Measurements from ENCODE around the gene RBMS3.
"Not testable (repeated sequence)": the region's sequence is repeated elsewhere in the genome, so short reads cannot be mapped to it uniquely, and the experiment has no call there.

RBMS3 gene

DNA sequence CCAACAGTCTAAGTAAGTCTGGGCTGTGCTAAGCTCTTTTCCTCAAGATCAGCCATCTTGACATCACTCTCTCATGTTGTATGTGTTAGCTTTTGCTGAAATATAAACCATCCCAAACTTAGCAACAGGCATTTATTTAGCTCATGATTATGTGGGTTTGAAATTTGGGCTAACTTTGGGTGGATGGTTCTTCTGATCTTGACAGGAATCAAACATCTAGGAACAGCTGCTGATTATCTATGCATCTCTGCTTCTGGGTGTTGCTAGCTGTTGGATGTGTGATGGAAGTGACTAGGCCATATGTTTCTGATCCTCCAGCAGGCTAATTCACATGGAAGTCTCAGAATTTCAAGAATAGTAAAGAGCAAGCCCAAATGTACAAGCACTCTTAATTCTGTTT is 710.3 kb downstream of the RBMS3 start:
- DNase-seq = no peak

GRCh38 chr3:30002797-30003196 is 721.9 kb downstream of the RBMS3 start:
- no peak for DNase-seq

DNA sequence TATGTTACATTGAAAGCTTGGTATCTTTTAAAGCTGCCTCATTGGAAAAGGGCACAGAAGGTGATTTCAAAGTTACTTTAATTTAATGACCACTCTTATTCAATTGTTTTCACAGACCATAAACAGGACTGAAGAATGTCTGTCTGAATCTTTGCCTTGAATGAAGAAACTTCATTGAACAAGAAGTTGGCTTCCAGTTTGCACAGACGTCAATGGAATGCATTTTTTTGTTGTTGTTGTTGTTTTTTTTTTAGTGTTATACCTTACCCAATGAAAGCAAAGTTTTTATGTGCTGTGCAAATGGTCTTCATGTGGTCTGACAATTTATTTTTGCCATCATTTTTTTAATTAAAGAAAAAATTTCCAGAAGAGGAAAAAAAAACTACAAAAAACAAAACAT is 722.9 kb downstream of the RBMS3 start:
- no peak for DNase-seq

DNA sequence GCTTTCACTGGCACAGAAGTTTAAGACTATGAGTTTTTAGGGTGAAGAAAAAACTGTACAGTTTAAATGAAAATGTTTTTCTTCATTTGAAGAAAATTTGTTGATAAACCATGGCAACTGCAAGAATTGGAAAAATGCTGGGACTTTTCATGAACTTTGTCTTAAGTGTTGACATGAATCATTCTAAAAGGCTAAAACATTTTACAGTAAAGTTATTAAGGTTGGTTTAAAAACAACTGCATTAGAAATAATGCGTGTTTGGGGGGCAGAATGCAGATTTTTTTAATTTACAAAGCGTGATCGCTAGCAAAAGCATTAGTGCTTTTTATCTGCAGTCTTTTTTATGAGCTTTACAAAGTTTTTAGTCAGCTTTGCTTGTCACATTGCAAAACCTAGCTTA is 723.6 kb downstream of the RBMS3 start:
- DNase-seq = no peak

DNA sequence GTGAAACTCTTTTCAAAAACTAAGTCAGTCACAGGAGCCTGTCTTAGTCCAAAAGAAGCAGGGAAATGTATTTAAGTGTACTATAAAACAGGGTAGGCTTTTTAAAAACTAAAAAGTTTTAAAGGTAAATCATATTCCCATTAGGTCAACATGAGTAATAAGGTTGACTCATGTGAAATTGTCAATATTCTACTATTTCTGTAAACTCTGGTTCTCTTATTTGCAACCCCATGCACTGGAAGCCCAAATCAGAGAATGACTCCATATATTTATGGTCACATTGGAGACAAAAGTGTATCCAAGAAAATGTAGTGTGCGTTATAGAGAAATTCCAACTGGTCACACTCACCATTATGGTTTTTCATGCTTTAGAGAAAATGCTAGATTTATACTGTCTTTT is 725.2 kb downstream of the RBMS3 start:
- DNase-seq = no peak

GRCh38 chr3:30007668-30008067 is 726.8 kb downstream of the RBMS3 start:
- no peak for DNase-seq

DNA sequence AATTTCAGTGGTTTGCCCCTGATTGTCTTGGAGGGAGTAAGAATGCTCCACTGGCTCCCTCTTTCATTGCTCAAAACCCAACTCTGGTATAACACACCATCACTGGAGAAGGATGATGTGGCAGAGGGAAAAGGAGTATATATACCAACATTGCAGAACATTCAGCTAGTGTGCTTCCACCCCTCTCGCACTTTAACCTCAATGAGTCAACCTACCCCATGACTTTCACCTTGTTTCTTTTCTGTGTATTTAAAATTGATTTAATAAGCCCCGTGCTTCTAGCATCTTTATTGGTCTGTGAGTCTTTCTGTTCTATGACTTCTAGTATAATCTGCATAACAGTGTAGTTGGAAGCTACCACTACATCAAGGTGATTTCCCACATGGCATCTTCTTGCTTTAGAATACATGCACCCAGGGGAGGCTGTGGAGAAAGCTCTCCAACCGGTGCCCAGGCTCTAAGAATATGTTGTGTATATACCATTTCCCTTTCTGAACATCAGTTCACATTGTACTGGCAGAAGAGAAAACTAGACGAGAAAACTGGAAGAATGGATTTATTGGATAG is 730.4 kb downstream of the RBMS3 start:
- no peak for DNase-seq

DNA sequence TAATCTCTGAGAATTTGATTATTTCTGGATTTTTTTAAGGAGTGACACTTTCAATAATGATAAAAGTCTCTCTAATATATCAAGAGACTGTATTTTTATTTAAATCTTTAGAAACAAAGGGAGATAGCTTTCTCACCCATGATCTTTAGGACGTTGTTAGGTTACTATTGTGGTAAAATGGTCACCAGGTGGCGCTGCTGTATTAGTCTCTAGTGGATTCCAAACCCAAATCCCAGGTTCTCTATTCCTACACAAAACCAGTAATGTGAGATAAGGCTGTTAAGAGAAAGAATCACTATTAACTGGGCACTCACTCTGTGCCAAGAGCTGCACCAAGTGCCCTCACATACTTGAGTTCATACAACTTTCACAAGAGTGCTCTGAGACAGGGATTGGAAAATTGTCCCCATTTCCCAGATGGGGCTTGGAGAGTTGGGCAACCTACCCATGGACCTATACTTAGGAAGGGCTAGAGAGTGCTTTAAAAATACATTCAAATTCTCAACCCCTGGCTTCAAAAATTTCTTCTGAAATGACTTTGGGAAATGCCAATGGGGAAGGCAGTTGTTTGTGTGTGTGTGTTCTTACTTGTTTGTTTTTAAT is 732.2 kb downstream of the RBMS3 start:
- DNase-seq = no peak

DNA sequence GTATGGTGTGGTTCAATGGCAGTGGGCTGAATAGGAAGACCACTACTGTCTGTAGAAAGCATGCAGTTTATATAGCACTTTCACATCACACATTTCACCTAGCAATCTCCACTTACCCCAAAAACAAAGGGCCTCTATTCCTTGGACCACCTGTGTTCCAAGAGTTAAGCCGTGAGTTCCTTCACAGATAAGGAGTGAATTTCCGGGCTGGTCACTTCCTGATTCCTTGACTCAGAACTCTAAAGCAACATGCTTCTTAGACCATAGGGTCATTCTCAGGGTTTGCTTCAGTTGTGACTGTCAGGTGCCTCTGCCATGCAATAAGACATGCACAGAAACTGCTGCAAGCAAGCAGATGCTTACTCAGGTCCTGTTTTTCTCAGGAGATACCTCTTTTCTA is 737.0 kb downstream of the RBMS3 start:
- DNase-seq = no peak

- DNase-seq = no peak
These were observed 739.5 kb downstream of the RBMS3 start for GRCh38 chr3:30020380-30020779.

GRCh38 chr3:30024466-30024865 is 743.6 kb downstream of the RBMS3 start:
- DNase-seq = no peak

- DNase-seq = no peak
These were observed 746.0 kb downstream of the RBMS3 start for GRCh38 chr3:30026851-30027250.

DNA sequence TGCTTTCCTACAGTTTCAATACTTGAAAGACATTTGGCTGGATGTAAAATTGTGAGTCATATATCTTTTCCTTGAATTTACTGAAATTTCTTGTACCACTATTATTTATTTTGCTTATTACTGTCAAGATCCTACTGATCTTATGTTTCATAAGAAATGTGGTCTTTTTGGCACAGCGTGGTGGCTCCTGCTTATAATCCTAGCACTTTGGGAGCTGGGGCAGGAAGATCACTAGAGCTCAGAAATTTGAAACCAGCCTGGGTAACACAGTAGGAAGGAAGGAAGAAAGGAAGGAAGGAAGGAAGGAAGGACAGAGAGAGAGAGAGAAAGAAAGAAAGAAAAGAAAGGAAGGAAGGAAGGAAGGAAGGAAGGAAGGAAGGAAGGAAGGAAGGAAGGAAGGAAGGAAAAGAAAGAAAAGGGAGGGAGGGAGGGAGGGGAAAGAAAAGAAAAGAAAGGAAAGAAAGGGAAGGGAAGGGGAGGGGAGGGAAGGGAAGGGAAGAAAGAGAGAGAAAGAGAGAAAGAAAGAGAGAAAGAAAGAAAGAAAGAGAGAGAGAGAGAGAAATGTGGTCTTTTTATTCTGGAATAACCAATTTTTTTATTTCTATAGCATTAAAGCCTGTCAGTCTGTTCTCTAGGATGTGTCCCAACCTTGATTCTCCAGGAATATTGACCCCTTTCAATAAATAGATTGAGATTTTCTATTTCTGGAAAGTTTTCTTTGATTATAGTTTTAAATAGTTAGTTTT is 753.5 kb downstream of the RBMS3 start:
- DNase-seq = no peak

DNA sequence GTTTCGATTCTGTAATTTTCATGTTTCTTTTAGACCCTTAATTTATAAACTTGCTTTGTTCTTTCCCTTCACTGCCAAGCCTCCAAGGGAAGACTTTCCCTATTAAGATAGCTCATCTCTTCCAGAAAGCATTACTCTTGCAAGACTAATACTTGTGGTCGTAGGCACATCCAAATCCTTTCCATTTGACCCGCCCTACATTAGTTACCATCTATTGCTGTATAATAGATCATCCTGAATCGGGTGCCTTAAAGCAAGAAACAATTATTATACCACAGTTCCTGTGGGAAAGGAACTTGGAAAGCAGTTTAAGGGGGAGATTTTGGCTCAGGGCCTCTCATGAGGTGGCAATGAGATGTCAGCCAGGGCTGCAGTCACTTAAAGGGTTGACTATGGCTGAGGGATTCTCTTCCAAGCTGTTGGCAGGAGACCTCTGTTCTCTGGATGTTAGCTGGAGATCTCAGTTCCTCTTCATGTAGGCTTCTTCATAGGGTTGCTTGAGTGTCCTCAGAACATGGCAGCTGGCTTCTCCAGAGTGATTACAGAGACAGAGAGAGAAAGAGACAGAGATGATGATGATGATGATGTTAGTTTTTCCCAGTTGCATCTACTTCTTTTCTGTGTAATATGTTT is 755.2 kb downstream of the RBMS3 start:
- no peak for DNase-seq

- DNase-seq = no peak
These were observed 759.3 kb downstream of the RBMS3 start for GRCh38 chr3:30040126-30040525.

DNA sequence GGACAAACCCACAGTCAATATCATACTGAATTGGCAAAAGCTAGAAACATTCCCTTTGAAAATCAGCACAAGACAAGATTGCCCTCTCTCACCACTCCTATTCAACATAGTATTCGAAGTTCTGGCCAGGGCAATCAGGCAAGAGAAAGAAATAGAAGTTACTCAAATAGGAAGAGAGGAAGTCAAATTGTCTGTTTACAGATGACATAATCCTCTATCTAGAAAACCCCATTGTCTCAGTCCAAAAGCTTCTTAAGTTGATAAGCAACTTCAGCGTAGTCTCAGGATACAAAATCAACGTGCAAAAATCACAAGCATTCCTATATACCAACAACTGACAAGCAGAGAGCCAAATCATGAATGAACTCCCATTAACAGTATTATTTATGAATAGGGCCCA is 760.6 kb downstream of the RBMS3 start:
- not testable (repeated sequence) for DNase-seq

- no peak for DNase-seq
These were observed 761.5 kb downstream of the RBMS3 start for GRCh38 chr3:30042274-30042859.

DNA sequence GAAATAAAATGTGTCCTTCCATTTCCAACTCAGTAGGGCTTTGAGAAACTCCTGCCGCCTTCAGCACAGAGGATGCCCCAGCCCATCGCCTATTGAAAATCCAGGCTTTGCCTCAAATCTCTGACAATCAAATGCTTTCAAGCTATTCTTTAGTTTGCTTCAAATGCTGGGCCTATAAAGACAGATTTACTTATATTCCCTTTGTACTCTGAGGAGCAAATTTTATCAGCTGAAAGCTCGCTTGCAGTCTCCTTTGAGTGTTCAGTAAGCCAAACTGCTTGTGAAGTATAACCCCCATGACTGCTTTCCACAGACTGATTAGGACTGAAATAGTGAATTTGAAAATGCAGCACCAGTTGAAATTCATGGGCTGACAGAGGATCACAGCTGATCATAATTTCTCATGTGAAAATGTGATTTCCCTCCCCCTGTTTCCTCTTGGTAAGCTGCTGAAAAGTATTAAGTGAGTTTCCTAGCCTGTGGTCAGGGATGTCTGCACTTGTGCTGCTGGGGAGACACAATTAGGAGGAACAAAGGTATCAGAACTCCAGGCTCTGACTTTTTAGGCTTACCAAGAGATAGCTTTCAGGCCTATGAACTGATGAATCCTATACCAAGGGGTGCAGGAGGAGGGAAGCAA is 762.2 kb downstream of the RBMS3 start:
- DNase-seq = no peak

DNA sequence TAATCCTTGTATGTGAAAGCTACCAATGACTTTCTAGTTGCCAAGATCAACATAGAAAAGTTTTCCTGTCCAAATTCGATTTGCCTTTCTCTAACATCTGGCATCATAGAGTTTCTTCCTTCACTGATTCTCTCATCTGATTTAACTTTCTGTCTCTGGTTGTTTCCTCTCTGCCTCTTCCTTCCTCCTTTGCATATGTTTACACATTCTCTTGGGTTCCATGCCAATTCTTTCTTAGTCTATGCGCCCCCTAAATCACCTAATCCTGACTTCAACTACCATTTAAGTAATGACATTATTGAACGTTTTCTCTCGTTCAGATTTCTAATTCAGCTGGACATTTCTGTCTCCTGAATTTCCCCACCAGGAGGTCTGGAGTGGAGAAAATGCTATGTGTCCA is 763.6 kb downstream of the RBMS3 start:
- DNase-seq = no peak

GRCh38 chr3:30048431-30048830 is 767.6 kb downstream of the RBMS3 start:
- no peak for DNase-seq

GRCh38 chr3:30050116-30050515 is 769.2 kb downstream of the RBMS3 start:
- not testable (repeated sequence) for DNase-seq

DNA sequence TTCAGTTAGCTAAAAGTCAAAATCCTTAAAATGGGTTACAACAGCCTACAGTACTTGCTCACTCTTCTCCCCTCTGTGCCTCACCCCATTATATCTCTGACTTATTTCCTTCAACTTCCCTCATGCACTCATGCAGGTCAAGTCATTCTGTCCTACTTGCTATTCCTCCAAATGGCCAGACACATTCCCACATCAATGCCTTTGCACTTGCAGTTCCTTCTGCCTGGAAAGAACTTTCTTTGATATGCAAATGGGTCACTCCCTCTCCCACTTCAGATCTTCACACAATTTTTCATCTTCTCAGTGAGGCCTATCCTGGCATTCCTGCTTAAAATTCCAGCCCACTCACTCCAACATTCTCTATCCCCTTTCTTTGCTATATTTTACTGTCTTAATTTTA is 778.4 kb downstream of the RBMS3 start:
- no peak for DNase-seq
